GM23338 (cell line): ENCODE measurements around the gene DCP1B. TPM values are rescaled to one million over a fixed set of nuclear protein-coding genes. Genes with fewer than 3 reads are reported as not detected.

Source experiments
- ATAC-seq: fragments of 200-7000 bp; cut with Tn5 transposase; 3 replicates; pipeline ENCODE4 v1.9.1; 2020
- DNase-seq: peaks from one replicate; pipeline ENCODE4 v3.0.0-alpha.2; 2015; ENCODE audit warnings: low spot score
- H2AFZ ChIP-seq: fragments of 200-600 bp; sonication (generic); 2 replicates; pipeline ENCODE4 v1.8.0; 2016; ENCODE audit warnings: antibody characterized with exemption, mild to moderate bottlenecking, moderate library complexity
- H3F3A ChIP-seq: fragments of 200-600 bp; sonication (generic); replicated peaks from 2 replicates; pipeline ENCODE4 v1.8.0; 2017; ENCODE audit warnings: antibody characterized with exemption, mixed run types, low read depth
- H3K27ac ChIP-seq: fragments of 200-600 bp; sonication (generic); 2 replicates; pipeline ENCODE4 v1.6.1; 2016; ENCODE audit warnings: low read depth
- H3K27me3 ChIP-seq: fragments of 200-600 bp; sonication (generic); 2 replicates; pipeline ENCODE4 v1.8.0; 2016; ENCODE audit warnings: mild to moderate bottlenecking, mixed run types, moderate library complexity; ENCODE audit not compliant: insufficient read depth
- H3K36me3 ChIP-seq: fragments of 200-600 bp; sonication (generic); 2 replicates; pipeline ENCODE4 v1.8.0; 2016; ENCODE audit warnings: mild to moderate bottlenecking; ENCODE audit not compliant: insufficient read depth
- H3K4me1 ChIP-seq: fragments of 200-600 bp; sonication (generic); 2 replicates; pipeline ENCODE4 v1.8.0; 2016; ENCODE audit warnings: mild to moderate bottlenecking, moderate library complexity; ENCODE audit not compliant: insufficient read depth
- H3K4me2 ChIP-seq: fragments of 200-600 bp; sonication (generic); 2 replicates; pipeline ENCODE4 v1.7.1; 2017; ENCODE audit warnings: mixed run types
- H3K4me3 ChIP-seq: fragments of 200-600 bp; sonication (generic); 2 replicates; pipeline ENCODE4 v1.6.1; 2016; ENCODE audit warnings: mixed run types
- H3K79me2 ChIP-seq: fragments of 200-600 bp; sonication (generic); replicated peaks from 2 replicates; pipeline ENCODE4 v1.8.0; 2017; ENCODE audit warnings: mild to moderate bottlenecking; ENCODE audit not compliant: insufficient read depth
- H3K9me2 ChIP-seq: fragments of 200-600 bp; sonication (generic); 2 replicates; pipeline ENCODE4 v1.8.0; 2017; ENCODE audit not compliant: insufficient read depth
- H4K20me1 ChIP-seq: fragments of 200-600 bp; sonication (generic); replicated peaks from 2 replicates; pipeline ENCODE4 v1.8.0; 2017; ENCODE audit warnings: mild to moderate bottlenecking; ENCODE audit not compliant: insufficient read depth
- H3K27ac Mint-ChIP-seq: 2 replicates; pipeline ENCODE4 v1.8.0; 2020; ENCODE audit warnings: inconsistent platforms, mild to moderate bottlenecking, moderate library complexity, mixed read lengths
- H3K27me3 Mint-ChIP-seq: 3 replicates; pipeline ENCODE4 v1.8.0; 2022; ENCODE audit warnings: low read depth, mild to moderate bottlenecking, moderate library complexity, mixed read lengths, inconsistent platforms; ENCODE audit not compliant: insufficient read depth, poor library complexity
- H3K36me3 Mint-ChIP-seq: 3 replicates; pipeline ENCODE4 v1.8.0; 2021; ENCODE audit warnings: low read depth, mild to moderate bottlenecking, inconsistent platforms, moderate library complexity, mixed read lengths
- H3K4me1 Mint-ChIP-seq: 3 replicates; pipeline ENCODE4 v1.8.0; 2020; ENCODE audit warnings: mild to moderate bottlenecking, inconsistent platforms, mixed read lengths
- H3K4me3 Mint-ChIP-seq: 3 replicates; pipeline ENCODE4 v1.8.0; 2021; ENCODE audit warnings: moderate library complexity, mild to moderate bottlenecking, inconsistent platforms, mixed read lengths
- H3K9me3 Mint-ChIP-seq: 3 replicates; pipeline ENCODE4 v1.8.0; 2020; ENCODE audit warnings: moderate library complexity, mild to moderate bottlenecking, inconsistent platforms, mixed read lengths
- CREB1 ChIP-seq: fragments of 250-450 bp; sonication (Bioruptor Pico); IDR thresholded peaks from 2 replicates; pipeline ENCODE4 v1.5.0; 2020; ENCODE audit warnings: low read depth, mild to moderate bottlenecking, moderate library complexity
- CTCF ChIP-seq, 2 experiments: fragments of 200-600 bp in 1 of 2; sonication (generic) in 1 of 2; conservative IDR thresholded peaks; 2 replicates each; pipeline versions ENCODE4 v1.5.1 to v1.6.1; 2016 to 2017; ENCODE audit warnings: antibody characterized with exemption in 2 of 2, low read depth in 2 of 2, mild to moderate bottlenecking in 2 of 2, moderate library complexity in 1 of 2
- ETS1 ChIP-seq: IDR thresholded peaks from 2 replicates; pipeline ENCODE4 v1.6.1; 2016; ENCODE audit warnings: antibody characterized with exemption
- EZH2 ChIP-seq: fragments of 200-600 bp; sonication (generic); IDR thresholded peaks from one replicate; pipeline ENCODE4 v1.8.0; 2017; ENCODE audit warnings: antibody characterized with exemption, mild to moderate bottlenecking, low read depth; ENCODE audit not compliant: unreplicated experiment
- EZH2phosphoT487 ChIP-seq: fragments of 200-600 bp; sonication (generic); IDR thresholded peaks from one replicate; pipeline ENCODE4 v1.8.1; 2018; ENCODE audit warnings: antibody characterized with exemption; ENCODE audit not compliant: unreplicated experiment
- JUNB ChIP-seq: IDR thresholded peaks from one replicate; pipeline ENCODE4 v1.6.1; 2016; ENCODE audit warnings: antibody characterized with exemption; ENCODE audit not compliant: unreplicated experiment
- NANOG ChIP-seq: IDR thresholded peaks from 2 replicates; pipeline ENCODE4 v1.6.1; 2016; ENCODE audit warnings: antibody characterized with exemption, borderline replicate concordance
- POLR2AphosphoS5 ChIP-seq: IDR thresholded peaks from 2 replicates; pipeline ENCODE4 v1.6.1; 2016; ENCODE audit warnings: antibody characterized with exemption, low read depth
- STAT1 ChIP-seq: IDR thresholded peaks from one replicate; pipeline ENCODE4 v1.6.1; 2016; ENCODE audit warnings: antibody characterized with exemption; ENCODE audit not compliant: unreplicated experiment
- ZNF114 ChIP-seq: fragments of 250-450 bp; sonication (Bioruptor Pico); IDR thresholded peaks from 2 replicates; pipeline ENCODE4 v1.5.0; 2020; ENCODE audit warnings: mild to moderate bottlenecking, moderate library complexity
- ZNF331 ChIP-seq: fragments of 250-450 bp; sonication (Bioruptor Pico); IDR thresholded peaks from 2 replicates; pipeline ENCODE4 v1.5.0; 2020; ENCODE audit warnings: low read depth, mild to moderate bottlenecking, moderate library complexity
- polyA plus RNA-seq: library from polyadenylated mRNA; unstranded; fragments of >200 nt; fragmentation: Nextera tagmentation; extraction: Ambion mirVana; gene quantifications from 2 replicates; pipeline ENCODE4 v1.2.1, GENCODE V29; 2016
- total RNA-seq: library from RNA; depleted of rRNA; stranded (reverse); fragments of >200 nt; shearing (Covaris generic); gene quantifications from 2 replicates; pipeline ENCODE4 v1.2.3, GENCODE V29; 2014
- TF ChIP-seq, protein P1 (sequence below): fragments of 250-450 bp; sonication (Bioruptor Pico); IDR thresholded peaks from 2 replicates; pipeline ENCODE4 v1.5.0; 2020; ENCODE audit warnings: mild to moderate bottlenecking, moderate library complexity

DCP1B gene
- total and polyA plus RNA-seq, 2 experiments from 2014 or later: 24.4 to 29.8 TPM

GRCh38 chr12:1910468-1910867, 93.8 kb downstream of the DCP1B start:
- H3K27me3 ChIP-seq: no peaks in the 10 kb centered on the region
- no peak overlapping the region for H3K4me2 ChIP-seq
- H3K36me3 Mint-ChIP-seq: no peaks in the 10 kb centered on the region
- peaks cover 6% of the 10 kb centered on the region for H3K27me3 Mint-ChIP-seq
- no peak overlapping the region for H2AFZ ChIP-seq
- no peaks in the 10 kb centered on the region for H4K20me1 ChIP-seq
- DNase-seq (no peak), ATAC-seq (no peak)
- H3K79me2 ChIP-seq: no peaks in the 10 kb centered on the region
- peaks cover 7% of the 10 kb centered on the region; the same call in 2 of the 3 replicates for H3K9me3 Mint-ChIP-seq
- no peaks in the 10 kb centered on the region for H3K36me3 ChIP-seq
- H3K4me3 ChIP-seq: no peak overlapping the region
- TF ChIP-seq NANOG (no peak), ZNF114 (no peak), JUNB (no peak), EZH2 (no peak), EZH2phosphoT487 (no peak), ETS1 (no peak)
- no peaks in the 10 kb centered on the region for H3F3A ChIP-seq
- peaks cover 2% of the 10 kb centered on the region; the same call in 1 of the 3 replicates for H3K4me1 Mint-ChIP-seq
- H3K9me2 ChIP-seq: no peaks in the 10 kb centered on the region
- no peak overlapping the region for H3K4me3 Mint-ChIP-seq
- H3K4me1 ChIP-seq: no peaks in the 10 kb centered on the region
- H3K27ac Mint-ChIP-seq: no peak overlapping the region
- H3K27ac ChIP-seq: no peak overlapping the region

DNA sequence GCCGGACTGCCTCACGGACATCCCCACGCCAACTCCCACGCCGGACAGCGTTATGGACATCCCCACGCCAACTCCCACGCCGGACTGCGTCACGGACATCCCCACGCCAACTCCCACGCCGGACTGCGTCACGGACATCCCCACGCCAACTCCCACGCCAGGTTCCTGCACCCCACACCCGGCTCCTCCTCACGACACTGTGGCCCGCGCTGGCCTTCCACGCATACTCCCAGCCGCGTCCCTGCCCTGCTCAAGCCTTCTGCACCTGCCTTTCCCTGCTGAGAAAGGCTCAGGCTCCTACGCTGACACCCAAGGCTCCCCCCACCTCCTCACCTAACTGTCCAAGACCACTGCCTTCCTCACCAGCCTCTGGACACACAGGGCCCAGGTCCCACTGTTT, 95.5 kb downstream of the DCP1B start:
- H3F3A ChIP-seq: no peaks in the 10 kb centered on the region
- no peaks in the 10 kb centered on the region for H4K20me1 ChIP-seq
- no peaks in the 10 kb centered on the region for H3K27me3 ChIP-seq
- no peaks in the 10 kb centered on the region for H3K79me2 ChIP-seq
- H3K4me1 ChIP-seq: no peaks in the 10 kb centered on the region
- Mint-ChIP-seq H3K27me3 (peaks cover 5% of the 10 kb centered on the region), H3K36me3 (no peaks in the 10 kb centered on the region), H3K4me3 (no peak overlapping the region), H3K27ac (no peak overlapping the region), H3K9me3 (peaks cover 11% of the 10 kb centered on the region; the same call in 2 of the 3 replicates), H3K4me1 (0 out of 3 replicates have a peak, but pooled peaks cover 2% of the 10 kb centered on the region)
- H3K9me2 ChIP-seq: no peaks in the 10 kb centered on the region
- H3K36me3 ChIP-seq: no peaks in the 10 kb centered on the region
- no peak overlapping the region for H3K4me3 ChIP-seq
- DNase-seq (no peak), ATAC-seq (no peak)
- H3K27ac ChIP-seq: no peak overlapping the region
- no peak overlapping the region for H3K4me2 ChIP-seq
- no peak overlapping the region for H2AFZ ChIP-seq
- TF ChIP-seq ZNF114 (no peak), CTCF (conservative IDR thresholded peaks at IDR 0.05; ENCODE audit: low read depth in 2 of 2) (no peak), NANOG (no peak), EZH2 (no peak), ETS1 (no peak), JUNB (no peak), CREB1 (no peak), STAT1 (no peak), EZH2phosphoT487 (no peak), ZNF331 (no peak), POLR2AphosphoS5 (no peak)
- TF ChIP-seq, protein P1, sequence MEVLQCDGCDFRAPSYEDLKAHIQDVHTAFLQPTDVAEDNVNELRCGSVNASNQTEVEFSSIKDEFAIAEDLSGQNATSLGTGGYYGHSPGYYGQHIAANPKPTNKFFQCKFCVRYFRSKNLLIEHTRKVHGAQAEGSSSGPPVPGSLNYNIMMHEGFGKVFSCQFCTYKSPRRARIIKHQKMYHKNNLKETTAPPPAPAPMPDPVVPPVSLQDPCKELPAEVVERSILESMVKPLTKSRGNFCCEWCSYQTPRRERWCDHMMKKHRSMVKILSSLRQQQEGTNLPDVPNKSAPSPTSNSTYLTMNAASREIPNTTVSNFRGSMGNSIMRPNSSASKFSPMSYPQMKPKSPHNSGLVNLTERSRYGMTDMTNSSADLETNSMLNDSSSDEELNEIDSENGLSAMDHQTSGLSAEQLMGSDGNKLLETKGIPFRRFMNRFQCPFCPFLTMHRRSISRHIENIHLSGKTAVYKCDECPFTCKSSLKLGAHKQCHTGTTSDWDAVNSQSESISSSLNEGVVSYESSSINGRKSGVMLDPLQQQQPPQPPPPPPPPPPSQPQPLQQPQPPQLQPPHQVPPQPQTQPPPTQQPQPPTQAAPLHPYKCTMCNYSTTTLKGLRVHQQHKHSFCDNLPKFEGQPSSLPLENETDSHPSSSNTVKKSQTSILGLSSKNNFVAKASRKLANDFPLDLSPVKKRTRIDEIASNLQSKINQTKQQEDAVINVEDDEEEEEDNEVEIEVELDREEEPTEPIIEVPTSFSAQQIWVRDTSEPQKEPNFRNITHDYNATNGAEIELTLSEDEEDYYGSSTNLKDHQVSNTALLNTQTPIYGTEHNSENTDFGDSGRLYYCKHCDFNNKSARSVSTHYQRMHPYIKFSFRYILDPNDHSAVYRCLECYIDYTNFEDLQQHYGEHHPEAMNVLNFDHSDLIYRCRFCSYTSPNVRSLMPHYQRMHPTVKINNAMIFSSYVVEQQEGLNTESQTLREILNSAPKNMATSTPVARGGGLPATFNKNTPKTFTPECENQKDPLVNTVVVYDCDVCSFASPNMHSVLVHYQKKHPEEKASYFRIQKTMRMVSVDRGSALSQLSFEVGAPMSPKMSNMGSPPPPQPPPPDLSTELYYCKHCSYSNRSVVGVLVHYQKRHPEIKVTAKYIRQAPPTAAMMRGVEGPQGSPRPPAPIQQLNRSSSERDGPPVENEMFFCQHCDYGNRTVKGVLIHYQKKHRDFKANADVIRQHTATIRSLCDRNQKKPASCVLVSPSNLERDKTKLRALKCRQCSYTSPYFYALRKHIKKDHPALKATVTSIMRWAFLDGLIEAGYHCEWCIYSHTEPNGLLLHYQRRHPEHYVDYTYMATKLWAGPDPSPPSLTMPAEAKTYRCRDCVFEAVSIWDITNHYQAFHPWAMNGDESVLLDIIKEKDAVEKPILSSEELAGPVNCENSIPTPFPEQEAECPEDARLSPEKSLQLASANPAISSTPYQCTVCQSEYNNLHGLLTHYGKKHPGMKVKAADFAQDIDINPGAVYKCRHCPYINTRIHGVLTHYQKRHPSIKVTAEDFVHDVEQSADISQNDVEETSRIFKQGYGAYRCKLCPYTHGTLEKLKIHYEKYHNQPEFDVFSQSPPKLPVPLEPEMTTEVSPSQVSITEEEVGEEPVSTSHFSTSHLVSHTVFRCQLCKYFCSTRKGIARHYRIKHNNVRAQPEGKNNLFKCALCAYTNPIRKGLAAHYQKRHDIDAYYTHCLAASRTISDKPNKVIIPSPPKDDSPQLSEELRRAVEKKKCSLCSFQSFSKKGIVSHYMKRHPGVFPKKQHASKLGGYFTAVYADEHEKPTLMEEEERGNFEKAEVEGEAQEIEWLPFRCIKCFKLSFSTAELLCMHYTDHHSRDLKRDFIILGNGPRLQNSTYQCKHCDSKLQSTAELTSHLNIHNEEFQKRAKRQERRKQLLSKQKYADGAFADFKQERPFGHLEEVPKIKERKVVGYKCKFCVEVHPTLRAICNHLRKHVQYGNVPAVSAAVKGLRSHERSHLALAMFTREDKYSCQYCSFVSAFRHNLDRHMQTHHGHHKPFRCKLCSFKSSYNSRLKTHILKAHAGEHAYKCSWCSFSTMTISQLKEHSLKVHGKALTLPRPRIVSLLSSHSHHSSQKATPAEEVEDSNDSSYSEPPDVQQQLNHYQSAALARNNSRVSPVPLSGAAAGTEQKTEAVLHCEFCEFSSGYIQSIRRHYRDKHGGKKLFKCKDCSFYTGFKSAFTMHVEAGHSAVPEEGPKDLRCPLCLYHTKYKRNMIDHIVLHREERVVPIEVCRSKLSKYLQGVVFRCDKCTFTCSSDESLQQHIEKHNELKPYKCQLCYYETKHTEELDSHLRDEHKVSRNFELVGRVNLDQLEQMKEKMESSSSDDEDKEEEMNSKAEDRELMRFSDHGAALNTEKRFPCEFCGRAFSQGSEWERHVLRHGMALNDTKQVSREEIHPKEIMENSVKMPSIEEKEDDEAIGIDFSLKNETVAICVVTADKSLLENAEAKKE (CRISPR knock-in tag): no peak
